ENCODE results near the gene TIMP3.

TIMP3 gene

DNA sequence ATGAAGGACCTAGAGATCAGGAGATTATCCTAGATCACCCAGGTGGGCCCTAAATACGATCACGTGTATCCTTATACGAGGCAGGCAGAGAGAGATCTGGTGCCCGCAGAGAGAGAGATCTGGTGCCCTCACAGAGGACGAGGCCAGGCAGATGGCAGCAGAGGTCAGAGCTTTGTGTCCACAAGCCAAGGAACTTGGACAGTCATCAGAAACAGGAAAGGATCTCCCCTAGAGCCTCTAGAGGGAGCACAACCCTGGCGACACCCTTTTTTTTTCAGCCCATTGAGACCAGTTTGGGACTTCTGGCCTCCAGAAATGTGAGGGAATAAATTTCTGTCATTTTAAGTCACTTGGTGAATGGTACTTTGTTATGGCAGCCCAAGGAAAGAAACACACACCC is 25.5 kb upstream of the TIMP3 start:
- TF ChIP-seq, protein P1, sequence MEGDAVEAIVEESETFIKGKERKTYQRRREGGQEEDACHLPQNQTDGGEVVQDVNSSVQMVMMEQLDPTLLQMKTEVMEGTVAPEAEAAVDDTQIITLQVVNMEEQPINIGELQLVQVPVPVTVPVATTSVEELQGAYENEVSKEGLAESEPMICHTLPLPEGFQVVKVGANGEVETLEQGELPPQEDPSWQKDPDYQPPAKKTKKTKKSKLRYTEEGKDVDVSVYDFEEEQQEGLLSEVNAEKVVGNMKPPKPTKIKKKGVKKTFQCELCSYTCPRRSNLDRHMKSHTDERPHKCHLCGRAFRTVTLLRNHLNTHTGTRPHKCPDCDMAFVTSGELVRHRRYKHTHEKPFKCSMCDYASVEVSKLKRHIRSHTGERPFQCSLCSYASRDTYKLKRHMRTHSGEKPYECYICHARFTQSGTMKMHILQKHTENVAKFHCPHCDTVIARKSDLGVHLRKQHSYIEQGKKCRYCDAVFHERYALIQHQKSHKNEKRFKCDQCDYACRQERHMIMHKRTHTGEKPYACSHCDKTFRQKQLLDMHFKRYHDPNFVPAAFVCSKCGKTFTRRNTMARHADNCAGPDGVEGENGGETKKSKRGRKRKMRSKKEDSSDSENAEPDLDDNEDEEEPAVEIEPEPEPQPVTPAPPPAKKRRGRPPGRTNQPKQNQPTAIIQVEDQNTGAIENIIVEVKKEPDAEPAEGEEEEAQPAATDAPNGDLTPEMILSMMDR (IDR thresholded peaks at IDR 0.05; ENCODE audit: control insufficient read depth, extremely low read depth, insufficient read depth), result peak; percentile 47
- no peak for DNase-seq (ENCODE audit: low read depth)
- no peak overlapping the region for H3K4me3 ChIP-seq (ENCODE audit: low read depth, low read length)

DNA sequence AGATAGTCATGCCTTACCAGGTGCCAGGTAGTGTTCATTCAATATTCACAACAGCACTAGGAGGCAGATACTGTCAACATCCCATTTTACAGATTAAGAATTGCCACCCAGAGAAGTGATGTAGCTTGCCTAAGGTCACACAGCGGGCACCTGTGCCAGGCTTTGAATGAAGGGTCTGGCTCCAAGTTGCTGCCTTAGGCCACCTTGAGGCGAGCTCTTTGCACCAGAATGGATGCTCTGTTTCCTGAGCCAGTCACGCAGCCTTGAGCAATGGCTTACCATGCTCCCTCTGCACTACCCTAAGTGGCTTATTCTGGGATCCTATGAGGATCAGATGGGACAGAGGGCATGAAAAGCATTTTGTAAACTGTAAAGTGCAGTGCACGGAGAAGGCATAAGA is 25.1 kb upstream of the TIMP3 start:
- TF ChIP-seq, protein P1 (IDR thresholded peaks at IDR 0.05; ENCODE audit: control insufficient read depth, extremely low read depth, insufficient read depth), result no peak
- H3K4me3 ChIP-seq (ENCODE audit: low read depth, low read length), result no peak overlapping the region
- DNase-seq (ENCODE audit: low read depth), result no peak

DNA sequence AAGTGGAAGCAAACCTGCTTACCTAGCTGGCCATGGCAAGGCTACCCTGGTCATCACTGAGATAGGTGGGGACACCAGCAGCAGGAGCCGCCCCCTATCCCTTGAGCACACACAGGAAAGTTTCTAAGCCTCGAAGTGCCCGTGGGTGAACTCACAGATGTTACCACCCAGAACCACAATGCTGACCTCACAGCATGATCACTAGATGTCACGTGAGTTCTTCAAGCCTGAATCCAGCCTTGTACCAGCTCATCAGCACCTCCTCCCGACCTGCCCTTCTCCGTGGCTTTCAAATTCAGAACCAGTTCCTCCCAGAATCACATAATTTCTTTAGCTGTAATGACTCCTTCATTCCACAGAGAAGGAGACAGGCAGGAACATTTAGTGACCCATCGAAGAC is 24.7 kb upstream of the TIMP3 start:
- DNase-seq (ENCODE audit: low read depth), result no peak
- TF ChIP-seq, protein P1 (IDR thresholded peaks at IDR 0.05; ENCODE audit: control insufficient read depth, extremely low read depth, insufficient read depth), result no peak
- no peak overlapping the region for H3K4me3 ChIP-seq (ENCODE audit: low read depth, low read length)

DNA sequence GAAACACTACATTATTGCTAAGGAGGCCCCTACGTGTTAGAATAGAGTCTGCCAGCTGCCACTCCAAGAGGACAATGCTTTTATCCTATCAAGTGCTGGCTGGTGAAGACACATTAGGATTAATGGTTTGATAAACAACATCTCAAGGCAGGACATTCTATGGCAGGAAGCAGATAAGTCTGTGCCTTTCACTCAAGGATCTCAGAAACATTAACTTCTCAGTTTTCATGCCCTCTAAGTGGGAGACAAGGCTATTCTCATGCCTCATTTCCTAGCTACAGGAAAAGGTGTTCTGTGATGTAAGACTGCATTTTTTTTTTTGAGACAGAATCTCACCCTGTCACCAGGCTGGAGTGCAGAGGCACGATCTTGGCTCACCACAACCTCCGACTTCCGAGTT is 23.5 kb upstream of the TIMP3 start:
- TF ChIP-seq, protein P1 (IDR thresholded peaks at IDR 0.05; ENCODE audit: control insufficient read depth, extremely low read depth, insufficient read depth), result no peak
- no peak for DNase-seq (ENCODE audit: low read depth)
- H3K4me3 ChIP-seq (ENCODE audit: low read depth, low read length), result no peak overlapping the region

DNA sequence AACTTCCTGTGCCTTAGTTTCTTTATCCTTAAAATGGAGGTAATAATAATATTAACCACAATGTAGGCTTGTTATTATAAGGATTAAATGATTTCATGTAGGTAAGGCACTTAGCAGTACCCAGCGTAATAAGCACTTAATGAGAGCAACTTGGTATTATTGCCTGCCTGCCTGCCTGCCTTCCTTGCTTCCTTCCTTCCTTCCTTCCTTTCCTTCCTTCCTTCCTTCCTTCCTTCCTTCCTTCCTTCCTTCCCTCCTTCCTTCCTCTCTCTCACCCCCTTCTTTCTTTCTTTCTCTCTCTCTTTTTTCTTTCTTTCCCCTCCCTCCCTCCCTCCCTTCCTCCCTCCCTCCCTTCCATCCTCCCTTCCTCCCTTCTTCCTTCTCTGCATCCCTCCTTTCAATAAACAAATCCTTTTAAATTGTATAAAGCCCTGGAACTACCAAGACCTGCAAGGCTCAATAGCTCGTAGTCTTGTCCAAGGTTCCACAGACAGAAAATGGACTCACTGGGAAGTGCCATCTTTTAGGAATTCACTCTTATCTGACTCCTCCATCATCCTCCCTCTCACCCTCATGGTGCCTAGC is 20.7 kb upstream of the TIMP3 start:
- TF ChIP-seq, protein P1 (IDR thresholded peaks at IDR 0.05; ENCODE audit: control insufficient read depth, extremely low read depth, insufficient read depth), result no peak
- H3K4me3 ChIP-seq (ENCODE audit: low read depth, low read length), result no peak overlapping the region

DNA sequence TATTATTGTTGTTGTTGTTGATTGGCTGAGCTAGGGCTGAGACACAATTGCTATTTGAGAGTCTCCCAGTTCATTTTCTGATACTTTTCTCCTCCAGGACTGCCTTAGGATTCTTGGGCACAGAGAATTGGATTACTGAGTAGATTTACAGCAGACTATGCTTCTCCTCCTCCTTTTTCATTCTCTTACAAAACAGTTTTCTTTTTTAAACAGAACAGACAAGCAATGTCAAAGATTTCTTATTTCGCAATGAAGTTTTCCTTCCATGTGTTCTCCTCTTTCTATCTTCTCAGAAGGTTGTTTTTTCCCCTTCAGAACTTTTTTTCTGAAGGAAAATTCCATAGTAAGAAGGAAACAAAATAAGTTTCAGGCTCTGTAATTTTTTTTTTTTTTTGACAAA is 19.8 kb upstream of the TIMP3 start:
- DNase-seq (ENCODE audit: low read depth), result no peak
- H3K4me3 ChIP-seq (ENCODE audit: low read depth, low read length), result no peak overlapping the region
- TF ChIP-seq, protein P1 (IDR thresholded peaks at IDR 0.05; ENCODE audit: control insufficient read depth, extremely low read depth, insufficient read depth), result no peak

More for the DNA sequence above, 20.7 kb upstream of the TIMP3 start:
- no peak for DNase-seq (ENCODE audit: low read depth)

DNA sequence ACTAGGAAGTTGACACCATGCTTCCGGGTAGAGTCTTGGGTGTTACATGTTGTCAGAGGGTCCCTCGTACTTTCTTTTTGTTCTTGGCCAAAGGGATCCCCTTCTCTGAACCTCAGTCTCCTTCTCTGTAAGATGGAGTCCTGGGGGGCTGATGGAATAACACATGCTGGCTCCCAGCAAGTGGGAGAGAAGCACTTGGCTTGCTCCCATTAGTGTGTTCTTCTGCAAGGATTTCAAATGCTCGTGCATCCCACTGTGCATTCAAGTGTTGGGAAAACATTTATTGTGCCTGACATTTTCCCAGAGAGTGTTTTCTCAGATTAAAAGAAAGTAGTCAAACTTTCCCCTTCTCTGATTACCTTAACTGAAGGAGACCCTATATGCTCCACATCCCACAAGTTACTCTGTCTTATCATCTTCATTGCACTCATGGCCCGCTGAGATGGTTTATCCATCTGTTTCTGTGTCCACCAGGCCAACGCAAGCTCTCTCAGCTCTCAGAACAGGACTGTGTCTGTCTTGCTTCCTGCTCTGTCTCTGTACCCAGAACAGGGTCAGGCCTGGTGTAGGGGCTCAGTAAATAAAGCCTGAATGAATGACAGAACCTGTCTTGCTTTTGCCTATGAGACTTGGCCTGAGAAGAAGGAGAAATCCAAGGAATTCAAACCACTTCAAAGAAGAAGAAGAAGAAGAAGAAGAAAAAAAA is 16.0 kb upstream of the TIMP3 start:
- TF ChIP-seq, protein P1 (IDR thresholded peaks at IDR 0.05; ENCODE audit: control insufficient read depth, extremely low read depth, insufficient read depth), result no peak
- DNase-seq (ENCODE audit: low read depth), result no peak
- H3K4me3 ChIP-seq (ENCODE audit: low read depth, low read length), result no peak overlapping the region

Data from LNCaP clone FGC (cell line).